ENCODE results near the gene CTDSP2. TPM values are rescaled to one million over a fixed set of nuclear protein-coding genes. Genes with fewer than 3 reads are reported as not detected.

CTDSP2 gene
- total and polyA plus RNA-seq, 7 donors: 85.3 to 183 (median 122) TPM

DNA sequence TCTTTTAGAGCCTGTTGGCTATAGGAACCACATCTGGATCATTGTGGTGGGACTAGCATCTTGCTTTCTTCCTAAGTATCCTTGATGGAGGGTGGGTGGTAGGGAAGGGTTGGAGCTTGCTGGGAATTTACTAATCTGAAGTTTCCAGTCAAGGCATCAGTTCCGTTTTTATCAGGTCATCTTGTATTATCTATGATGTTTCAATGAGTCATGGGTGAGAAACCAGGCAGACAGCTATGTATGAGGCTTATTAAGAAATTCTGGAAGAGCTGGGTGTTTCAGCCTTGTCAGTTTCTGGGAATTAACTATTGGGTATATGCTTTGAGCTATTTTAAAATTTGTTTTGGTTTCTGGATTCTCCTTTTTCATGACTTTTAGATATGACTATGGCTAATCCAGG is 52.6 kb downstream of the CTDSP2 start:
- Histone ChIP-seq H3K9me3 (no peaks in the 10 kb centered on the region), H3K27me3 (no peaks in the 10 kb centered on the region), H3K36me3 (peaks cover 16 to 88% (median 27%) of the 10 kb centered on the region in 4 donors), H3K27ac (no peak overlapping the region), H3K4me3 (no peak overlapping the region), H3K4me1 (no peaks in the 10 kb centered on the region)
- WGBS, 2 donors: 53 to 64% methylated on average over 1 of the region's 1 CpG
- intact Hi-C loops (cut with DNase I): no loop called here
- no peak for DNase-seq
- TF ChIP-seq EP300 (IDR thresholded peaks at IDR 0.05) (no peak), POLR2AphosphoS5 (IDR thresholded peaks at IDR 0.05) (no peak), POLR2A (IDR thresholded peaks at IDR 0.05) (no peak)
- TF ChIP-seq, protein P1, sequence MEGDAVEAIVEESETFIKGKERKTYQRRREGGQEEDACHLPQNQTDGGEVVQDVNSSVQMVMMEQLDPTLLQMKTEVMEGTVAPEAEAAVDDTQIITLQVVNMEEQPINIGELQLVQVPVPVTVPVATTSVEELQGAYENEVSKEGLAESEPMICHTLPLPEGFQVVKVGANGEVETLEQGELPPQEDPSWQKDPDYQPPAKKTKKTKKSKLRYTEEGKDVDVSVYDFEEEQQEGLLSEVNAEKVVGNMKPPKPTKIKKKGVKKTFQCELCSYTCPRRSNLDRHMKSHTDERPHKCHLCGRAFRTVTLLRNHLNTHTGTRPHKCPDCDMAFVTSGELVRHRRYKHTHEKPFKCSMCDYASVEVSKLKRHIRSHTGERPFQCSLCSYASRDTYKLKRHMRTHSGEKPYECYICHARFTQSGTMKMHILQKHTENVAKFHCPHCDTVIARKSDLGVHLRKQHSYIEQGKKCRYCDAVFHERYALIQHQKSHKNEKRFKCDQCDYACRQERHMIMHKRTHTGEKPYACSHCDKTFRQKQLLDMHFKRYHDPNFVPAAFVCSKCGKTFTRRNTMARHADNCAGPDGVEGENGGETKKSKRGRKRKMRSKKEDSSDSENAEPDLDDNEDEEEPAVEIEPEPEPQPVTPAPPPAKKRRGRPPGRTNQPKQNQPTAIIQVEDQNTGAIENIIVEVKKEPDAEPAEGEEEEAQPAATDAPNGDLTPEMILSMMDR (IDR thresholded peaks at IDR 0.05): no peak

DNA sequence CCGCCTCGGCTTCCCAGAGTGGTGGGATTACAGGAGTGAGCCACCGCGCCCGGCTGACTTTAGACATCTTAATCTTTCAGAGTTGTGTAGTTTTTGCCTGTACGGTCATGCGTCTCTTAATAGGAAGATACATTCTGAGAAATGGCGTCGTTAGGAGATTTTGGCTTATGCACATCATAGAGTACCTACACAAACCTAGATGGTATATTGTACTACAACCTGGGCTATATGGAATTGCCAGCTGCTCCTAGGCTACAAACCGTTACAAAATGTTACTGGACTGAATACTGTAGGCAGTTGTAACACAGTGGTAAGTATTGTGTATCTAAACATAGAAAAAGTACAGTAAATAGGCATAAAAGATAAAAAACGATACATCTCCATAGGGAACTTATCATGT is 62.7 kb downstream of the CTDSP2 start:
- H3K4me3 ChIP-seq: no peak overlapping the region

DNA sequence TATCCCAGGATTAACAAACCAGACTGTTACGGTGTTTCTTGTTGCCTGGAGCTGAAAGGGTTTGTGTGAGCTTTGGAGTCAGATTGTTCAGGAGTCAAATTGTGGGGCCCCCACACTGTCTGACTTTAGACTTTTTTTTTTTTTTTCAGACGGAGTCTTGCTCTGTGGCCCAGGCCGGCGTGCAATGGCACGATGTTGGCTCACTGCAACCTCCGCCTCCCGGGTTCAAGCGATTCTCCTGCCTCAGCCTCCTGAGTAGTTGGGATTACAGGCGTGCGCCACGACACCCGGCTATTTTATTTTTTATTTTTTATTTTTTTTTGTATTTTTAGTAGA is 63.1 kb downstream of the CTDSP2 start:
- Histone ChIP-seq H3K9me3 (no peaks in the 10 kb centered on the region), H3K4me1 (peaks cover 0 to 19% (median 14%) of the 10 kb centered on the region in 4 donors), H3K4me3 (peak overlapping the region; percentile 56 to 99 (median 80)), H3K36me3 (peaks cover 7 to 39% (median 10%) of the 10 kb centered on the region in 4 donors), H3K27me3 (no peaks in the 10 kb centered on the region), H3K27ac (peak overlapping the region in 1 of 4 donors; percentile 86)
- intact Hi-C loops (cut with DNase I): loop anchor here (10.0 kb wide), 1 partner anchor 51 kb away; no protein-coding TSS in a partner anchor
- 80 to 85% methylated on average over 12 of the region's 12 CpGs for WGBS, 2 donors
- TF ChIP-seq, protein P1 (IDR thresholded peaks at IDR 0.05): no peak
- TF ChIP-seq POLR2A (IDR thresholded peaks at IDR 0.05) (no peak), POLR2AphosphoS5 (IDR thresholded peaks at IDR 0.05) (no peak), EP300 (IDR thresholded peaks at IDR 0.05) (no peak)
- DNase-seq: no peak

More for the DNA sequence above, 62.7 kb downstream of the CTDSP2 start:
- TF ChIP-seq POLR2AphosphoS5 (IDR thresholded peaks at IDR 0.05): no peak
- TF ChIP-seq EP300 (IDR thresholded peaks at IDR 0.05): no peak
- no peak for TF ChIP-seq POLR2A (IDR thresholded peaks at IDR 0.05)
- TF ChIP-seq, protein P1 (IDR thresholded peaks at IDR 0.05): no peak
- peaks cover 7 to 43% (median 11%) of the 10 kb centered on the region in 4 donors for H3K36me3 ChIP-seq
- H3K4me1 ChIP-seq: peaks cover 0 to 19% (median 14%) of the 10 kb centered on the region in 4 donors
- DNase-seq: no peak
- intact Hi-C loops (cut with DNase I): loop anchor here (10.0 kb wide), 1 partner anchor 51 kb away; no protein-coding TSS in a partner anchor
- H3K27me3 ChIP-seq: no peaks in the 10 kb centered on the region
- WGBS, 2 donors: 90 to 94% methylated on average over 11 of the region's 11 CpGs
- no peaks in the 10 kb centered on the region for H3K9me3 ChIP-seq
- H3K27ac ChIP-seq: no peak overlapping the region

DNA sequence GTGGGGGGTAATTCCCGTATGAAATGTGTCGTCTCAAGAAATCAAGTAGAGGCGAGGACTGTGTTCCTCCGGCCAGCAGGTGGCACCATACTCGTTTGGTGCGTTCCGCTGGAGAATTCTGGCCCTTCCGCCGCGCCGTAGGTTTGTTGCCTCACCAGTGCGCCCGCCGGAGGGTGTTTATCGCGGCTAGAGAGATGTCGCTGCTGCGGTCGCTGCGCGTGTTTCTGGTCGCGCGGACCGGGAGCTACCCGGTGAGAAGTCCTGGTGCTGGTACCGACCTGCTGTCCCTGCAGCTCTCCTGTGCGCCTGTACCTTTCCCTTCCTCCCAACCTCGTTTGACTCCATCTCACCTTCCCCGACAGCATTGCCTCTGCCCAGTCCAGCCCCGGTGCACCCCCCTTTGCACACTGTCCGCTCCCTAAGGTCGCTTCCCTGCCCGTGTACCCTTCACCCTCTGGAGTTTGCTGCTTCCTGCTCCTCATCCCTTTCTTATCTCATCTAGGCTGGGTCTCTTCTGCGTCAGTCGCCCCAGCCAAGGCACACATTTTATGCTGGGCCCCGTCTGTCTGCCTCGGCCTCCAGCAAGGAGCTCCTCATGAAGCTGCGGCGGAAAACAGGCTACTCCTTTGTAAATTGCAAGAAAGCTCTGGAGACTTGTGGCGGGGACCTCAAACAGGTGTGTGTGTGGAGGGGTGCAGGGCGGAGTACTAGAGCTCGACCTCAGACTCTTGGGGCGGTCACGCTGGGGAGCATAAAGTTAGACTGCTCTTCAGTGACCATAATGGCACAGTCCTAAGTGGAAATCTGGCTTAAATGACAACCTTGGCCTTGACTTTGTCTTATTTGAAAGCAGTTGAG is 63.7 kb downstream of the CTDSP2 start, which contains the start of gene TSFM:
TSFM (plus strand) TSS at position 180 of the 858 bp plus-strand sequence; CDS start at position 195, 15 bp downstream.
- TF ChIP-seq, protein P1 (IDR thresholded peaks at IDR 0.05): peak; percentile 80 to 94 (median 92)
- peak in 1 of 4 donors; percentile 41 for TF ChIP-seq EP300 (IDR thresholded peaks at IDR 0.05)
- TF ChIP-seq POLR2A (IDR thresholded peaks at IDR 0.05): peak in 1 of 2 donors; percentile 26
- peak; percentile 56 to 93 (median 91) for TF ChIP-seq POLR2AphosphoS5 (IDR thresholded peaks at IDR 0.05)
- Histone ChIP-seq H3K27ac (peak within 1 kb of the TSS; percentile 61 to 86 (median 75)), H3K27me3 (no peaks in the 10 kb centered on the region), H3K36me3 (peaks cover 7 to 33% (median 9%) of the 10 kb centered on the region in 4 donors), H3K9me3 (no peaks in the 10 kb centered on the region), H3K4me1 (peaks cover 0 to 19% (median 14%) of the 10 kb centered on the region in 4 donors), H3K4me3 (peak within 1 kb of the TSS; percentile 56 to 99 (median 80))
- peak; percentile 97 for DNase-seq
- whole genome bisulfite sequencing, 2 donors: 1% methylated on average over 45 of the region's 45 CpGs
- intact Hi-C loops (cut with DNase I): loop anchor here (1.0 to 10.0 kb wide), 2 partner anchors 52 to 122 kb away; no protein-coding TSS in a partner anchor

Measured in sigmoid colon (tissue), 7 donors.